ENCODE data around the gene ATP5MC3. TPM values are rescaled to one million over a fixed set of nuclear protein-coding genes. Genes with fewer than 3 reads are reported as not detected.

Gene ATP5MC3
- total RNA-seq, 4 donors from 2014 or later = 123 to 141 (median 133) TPM

DNA sequence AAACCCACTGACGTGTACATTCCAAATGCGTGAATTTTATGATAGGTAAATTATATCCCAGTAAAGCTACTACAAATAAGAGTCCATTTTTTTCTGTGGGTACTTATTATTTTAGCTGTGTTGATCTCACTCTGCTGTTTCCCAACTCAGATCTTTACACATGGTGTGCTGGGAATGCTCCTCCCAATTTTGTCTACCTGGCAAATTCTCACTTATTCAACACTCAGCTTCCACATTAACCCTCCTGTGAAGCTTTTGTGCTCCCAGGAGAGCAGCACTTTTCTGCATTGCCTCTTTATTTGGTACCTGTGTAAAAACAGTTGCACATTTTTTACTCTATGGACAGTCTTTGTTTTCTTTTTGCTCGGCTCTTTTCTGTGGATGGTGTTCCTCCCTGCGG lies 38.6 kb upstream of the ATP5MC3 start:
- Histone ChIP-seq H3K27ac (replicated peaks in 1 of 4) (no peak overlapping the region), H3K9me3 (no peaks in the 10 kb centered on the region), H3K27me3 (no peaks in the 10 kb centered on the region), H3K36me3 (no peaks in the 10 kb centered on the region), H3K4me3 (no peak overlapping the region), H3K4me1 (no peaks in the 10 kb centered on the region)
- DNase-seq (ENCODE audit: extremely low spot score) = no peak
- intact Hi-C loops (cut with DNase I) = no loop called here
- WGBS = 89% methylated on average over 4 of the region's 4 CpGs
- TF ChIP-seq EP300 (IDR thresholded peaks at IDR 0.05) = no peak
- no peak for TF ChIP-seq POLR2AphosphoS5 (IDR thresholded peaks at IDR 0.05)
- no peak for TF ChIP-seq POLR2A (IDR thresholded peaks at IDR 0.05; ENCODE audit: low read depth)
- TF ChIP-seq, protein P1, sequence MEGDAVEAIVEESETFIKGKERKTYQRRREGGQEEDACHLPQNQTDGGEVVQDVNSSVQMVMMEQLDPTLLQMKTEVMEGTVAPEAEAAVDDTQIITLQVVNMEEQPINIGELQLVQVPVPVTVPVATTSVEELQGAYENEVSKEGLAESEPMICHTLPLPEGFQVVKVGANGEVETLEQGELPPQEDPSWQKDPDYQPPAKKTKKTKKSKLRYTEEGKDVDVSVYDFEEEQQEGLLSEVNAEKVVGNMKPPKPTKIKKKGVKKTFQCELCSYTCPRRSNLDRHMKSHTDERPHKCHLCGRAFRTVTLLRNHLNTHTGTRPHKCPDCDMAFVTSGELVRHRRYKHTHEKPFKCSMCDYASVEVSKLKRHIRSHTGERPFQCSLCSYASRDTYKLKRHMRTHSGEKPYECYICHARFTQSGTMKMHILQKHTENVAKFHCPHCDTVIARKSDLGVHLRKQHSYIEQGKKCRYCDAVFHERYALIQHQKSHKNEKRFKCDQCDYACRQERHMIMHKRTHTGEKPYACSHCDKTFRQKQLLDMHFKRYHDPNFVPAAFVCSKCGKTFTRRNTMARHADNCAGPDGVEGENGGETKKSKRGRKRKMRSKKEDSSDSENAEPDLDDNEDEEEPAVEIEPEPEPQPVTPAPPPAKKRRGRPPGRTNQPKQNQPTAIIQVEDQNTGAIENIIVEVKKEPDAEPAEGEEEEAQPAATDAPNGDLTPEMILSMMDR (IDR thresholded peaks at IDR 0.05) = no peak

DNA sequence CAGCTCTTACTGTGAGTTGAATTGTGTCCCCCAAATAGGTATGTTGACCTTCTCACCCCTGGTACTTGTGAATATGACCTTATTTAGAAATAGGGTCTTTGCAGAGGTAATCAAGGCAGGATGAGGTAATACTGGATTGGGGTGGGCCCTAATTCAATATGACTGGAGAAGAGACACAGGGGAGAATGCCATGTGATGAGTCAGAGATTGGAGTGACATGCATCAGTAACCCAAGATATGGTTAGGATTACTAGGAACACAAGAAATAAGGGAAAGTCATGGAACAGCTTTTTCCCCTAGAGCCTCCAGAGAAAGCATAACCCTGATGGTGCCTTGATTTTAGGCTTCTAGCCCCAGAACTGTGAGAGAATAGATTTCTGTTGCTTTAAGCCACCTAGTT lies 37.0 kb upstream of the ATP5MC3 start:
- TF ChIP-seq, protein P1 (IDR thresholded peaks at IDR 0.05) = no peak
- TF ChIP-seq EP300 (IDR thresholded peaks at IDR 0.05) (no peak), POLR2A (IDR thresholded peaks at IDR 0.05; ENCODE audit: low read depth) (no peak), POLR2AphosphoS5 (IDR thresholded peaks at IDR 0.05) (no peak)

DNA sequence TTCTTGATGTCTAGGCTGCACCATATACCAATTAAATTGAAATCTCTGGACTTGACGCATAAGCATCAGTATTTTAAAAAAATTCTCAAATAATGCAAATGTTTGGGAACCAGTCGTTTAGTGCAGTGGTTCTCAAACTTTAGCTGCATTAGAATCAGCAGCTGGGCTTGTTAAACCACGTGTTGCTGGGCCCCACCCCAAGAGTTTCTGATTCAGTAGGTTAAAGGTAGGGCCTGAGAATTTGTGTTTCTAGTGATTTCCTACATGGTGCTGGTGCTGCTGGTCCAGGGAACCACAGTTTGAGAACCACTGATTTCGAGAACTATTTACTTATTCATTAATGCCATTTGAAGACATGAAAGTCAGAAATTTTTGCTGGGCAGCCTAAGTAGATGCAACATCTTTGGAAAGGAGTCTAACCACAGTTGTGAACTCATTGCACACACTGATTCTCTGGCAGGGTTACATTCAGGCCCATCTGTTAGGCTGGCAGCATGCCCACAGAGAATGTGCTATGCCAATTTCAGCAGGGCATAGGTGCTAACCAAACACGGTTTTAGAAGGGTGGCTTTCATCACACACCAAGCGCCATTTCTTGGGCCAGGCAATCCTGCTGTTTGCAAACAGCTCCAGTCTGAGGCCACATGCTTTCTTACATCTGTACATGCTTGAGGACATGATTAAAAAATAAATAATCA lies 26.4 kb upstream of the ATP5MC3 start:
- H3K27ac ChIP-seq (replicated peaks in 1 of 4) = no peak overlapping the region
- H3K36me3 ChIP-seq = no peaks in the 10 kb centered on the region
- WGBS = 82% methylated on average over 6 of the region's 6 CpGs
- no peak for DNase-seq (ENCODE audit: extremely low spot score)
- H3K27me3 ChIP-seq = peaks cover 0 to 4% (median 0%) of the 10 kb centered on the region in 4 donors
- intact Hi-C loops (cut with DNase I) = no loop called here
- H3K4me1 ChIP-seq = no peaks in the 10 kb centered on the region
- no peak overlapping the region for H3K4me3 ChIP-seq
- no peaks in the 10 kb centered on the region for H3K9me3 ChIP-seq
- TF ChIP-seq, protein P1 (IDR thresholded peaks at IDR 0.05) = no peak
- no peak for TF ChIP-seq EP300 (IDR thresholded peaks at IDR 0.05)
- TF ChIP-seq POLR2A (IDR thresholded peaks at IDR 0.05; ENCODE audit: low read depth) = no peak
- no peak for TF ChIP-seq POLR2AphosphoS5 (IDR thresholded peaks at IDR 0.05)

More for the DNA sequence above, 37.0 kb upstream of the ATP5MC3 start:
- intact Hi-C loops (cut with DNase I) = no loop called here
- H3K4me1 ChIP-seq = no peaks in the 10 kb centered on the region
- H3K27me3 ChIP-seq = no peaks in the 10 kb centered on the region
- H3K27ac ChIP-seq (replicated peaks in 1 of 4) = no peak overlapping the region
- no peak for DNase-seq (ENCODE audit: extremely low spot score)
- no peaks in the 10 kb centered on the region for H3K9me3 ChIP-seq
- H3K36me3 ChIP-seq = no peaks in the 10 kb centered on the region
- H3K4me3 ChIP-seq = no peak overlapping the region

DNA sequence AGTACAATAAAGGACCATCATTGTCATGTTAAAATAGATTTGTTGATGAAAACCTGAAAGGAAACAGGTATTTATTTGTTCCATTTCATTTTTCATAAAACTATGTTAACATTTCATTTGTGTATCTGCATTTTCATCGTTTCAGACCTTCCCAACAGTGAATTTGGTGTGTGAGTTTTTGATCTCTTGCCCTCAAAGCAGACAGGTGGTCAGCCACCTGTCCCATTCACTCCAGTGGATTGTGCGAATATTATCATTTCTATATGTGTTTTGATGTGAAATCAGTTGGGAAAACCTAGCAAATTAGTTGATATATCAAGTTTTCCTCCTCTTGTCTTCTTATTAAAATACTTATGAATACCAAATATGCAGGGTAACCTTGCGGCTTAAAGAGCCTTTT lies 25.4 kb upstream of the ATP5MC3 start:
- Histone ChIP-seq H3K27ac (replicated peaks in 1 of 4) (no peak overlapping the region), H3K27me3 (peaks cover 0 to 4% (median 0%) of the 10 kb centered on the region in 4 donors), H3K9me3 (no peaks in the 10 kb centered on the region), H3K4me3 (no peak overlapping the region), H3K4me1 (no peaks in the 10 kb centered on the region), H3K36me3 (no peaks in the 10 kb centered on the region)
- WGBS = 59% methylated on average over 3 of the region's 3 CpGs
- no peak for DNase-seq (ENCODE audit: extremely low spot score)
- intact Hi-C loops (cut with DNase I) = no loop called here
- TF ChIP-seq POLR2AphosphoS5 (IDR thresholded peaks at IDR 0.05) = no peak
- no peak for TF ChIP-seq POLR2A (IDR thresholded peaks at IDR 0.05; ENCODE audit: low read depth)
- TF ChIP-seq, protein P1 (IDR thresholded peaks at IDR 0.05) = no peak
- TF ChIP-seq EP300 (IDR thresholded peaks at IDR 0.05) = no peak

DNA sequence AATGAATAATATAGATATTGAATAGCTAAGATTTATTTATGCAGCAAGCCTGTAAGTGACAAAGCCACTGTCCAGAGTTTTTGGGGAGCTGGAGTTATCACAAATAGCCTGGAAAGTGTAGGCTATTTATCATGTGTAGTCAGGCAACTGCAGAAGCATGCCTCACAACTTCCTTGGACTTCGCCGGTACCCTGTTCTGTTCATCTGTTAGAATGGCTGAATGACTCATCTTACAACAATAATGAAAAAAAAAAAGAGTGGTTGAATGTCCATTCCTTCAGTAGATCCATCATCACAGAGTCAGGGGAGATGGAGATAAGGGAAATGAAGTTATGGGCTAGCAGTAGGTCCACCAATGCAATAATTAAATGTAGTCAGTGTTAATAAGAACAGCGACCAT lies 24.0 kb upstream of the ATP5MC3 start:
- no peak overlapping the region for H3K4me3 ChIP-seq
- H3K9me3 ChIP-seq = no peaks in the 10 kb centered on the region
- peaks cover 0 to 4% (median 0%) of the 10 kb centered on the region in 4 donors for H3K27me3 ChIP-seq
- DNase-seq (ENCODE audit: extremely low spot score) = no peak
- no peak overlapping the region for H3K27ac ChIP-seq (replicated peaks in 1 of 4)
- no peaks in the 10 kb centered on the region for H3K4me1 ChIP-seq
- H3K36me3 ChIP-seq = no peaks in the 10 kb centered on the region
- TF ChIP-seq POLR2A (IDR thresholded peaks at IDR 0.05; ENCODE audit: low read depth) (no peak), EP300 (IDR thresholded peaks at IDR 0.05) (no peak), POLR2AphosphoS5 (IDR thresholded peaks at IDR 0.05) (no peak)
- TF ChIP-seq, protein P1 (IDR thresholded peaks at IDR 0.05) = no peak
- intact Hi-C loops (cut with DNase I) = no loop called here
- WGBS = 83% methylated on average over 3 of the region's 3 CpGs
